HG03439 (cell line): ENCODE results near the gene AHSG.
A peak's percentile ranks its signal among the peaks of the same experiment; 100 is the strongest.

ENCODE experiments used
- ATAC-seq: cut with Tn5 transposase; IDR thresholded peaks from one replicate; pipeline ENCODE4 v1.9.1; 2021; ENCODE audit warnings: mild to moderate bottlenecking, moderate library complexity; ENCODE audit not compliant: unreplicated experiment

Gene AHSG

DNA sequence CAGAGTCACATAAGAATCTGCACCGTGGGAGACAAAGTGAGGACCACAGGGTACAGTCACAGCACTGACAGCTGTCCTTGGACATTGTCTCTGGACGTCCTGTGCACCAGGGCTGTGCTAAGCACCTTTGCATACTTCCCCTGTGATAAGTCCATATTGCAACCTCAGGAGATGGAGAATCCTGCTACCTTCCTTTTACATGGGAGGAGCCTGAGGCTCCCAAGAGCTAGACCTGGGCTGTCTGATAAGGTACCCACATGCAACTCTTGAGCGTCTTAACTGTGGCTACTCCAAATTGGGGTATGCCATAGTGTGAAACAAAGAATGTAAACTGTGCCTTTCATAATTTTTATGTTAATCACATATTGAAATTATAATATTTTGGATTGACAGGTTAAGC is 24.8 kb downstream of the AHSG start:
- ATAC-seq: no peak

- ATAC-seq: no peak
Measured at GRCh38 chr3:186638259-186638658, 25.4 kb downstream of the AHSG start.

GRCh38 chr3:186639778-186640472 is 27.1 kb downstream of the AHSG start, which contains the start of gene FETUB:
FETUB (plus strand) TSS chr3:186640399; CDS start chr3:186640461, 62 bp downstream.
- ATAC-seq: no peak

GRCh38 chr3:186640473-186640818 is 27.6 kb downstream of the AHSG start:
- no peak for ATAC-seq

GRCh38 chr3:186640929-186641328 is 28.1 kb downstream of the AHSG start:
- ATAC-seq: no peak

DNA sequence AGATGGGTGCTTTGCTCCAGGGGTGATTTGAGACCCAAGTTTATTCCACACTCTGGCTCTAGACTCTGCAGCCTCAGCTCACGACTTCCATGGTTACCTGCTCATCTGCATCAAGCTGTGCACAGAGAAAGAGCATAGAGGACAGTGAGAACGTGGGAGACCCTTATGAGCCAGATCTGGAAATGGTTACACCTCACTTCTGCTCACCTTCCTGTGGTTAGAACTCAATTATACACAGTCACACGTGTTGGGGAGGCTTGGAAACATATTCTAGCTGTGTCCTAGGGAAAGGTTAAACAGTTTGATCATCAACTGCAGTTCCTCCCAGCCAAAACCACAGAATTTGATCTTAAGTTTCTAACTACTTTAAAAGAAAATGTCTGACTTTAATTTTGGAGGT is 29.2 kb downstream of the AHSG start:
- ATAC-seq: no peak

- ATAC-seq: no peak
Measured at GRCh38 chr3:186643493-186643892, 30.6 kb downstream of the AHSG start.

- ATAC-seq: no peak
Measured at GRCh38 chr3:186644683-186645082, 31.8 kb downstream of the AHSG start.

DNA sequence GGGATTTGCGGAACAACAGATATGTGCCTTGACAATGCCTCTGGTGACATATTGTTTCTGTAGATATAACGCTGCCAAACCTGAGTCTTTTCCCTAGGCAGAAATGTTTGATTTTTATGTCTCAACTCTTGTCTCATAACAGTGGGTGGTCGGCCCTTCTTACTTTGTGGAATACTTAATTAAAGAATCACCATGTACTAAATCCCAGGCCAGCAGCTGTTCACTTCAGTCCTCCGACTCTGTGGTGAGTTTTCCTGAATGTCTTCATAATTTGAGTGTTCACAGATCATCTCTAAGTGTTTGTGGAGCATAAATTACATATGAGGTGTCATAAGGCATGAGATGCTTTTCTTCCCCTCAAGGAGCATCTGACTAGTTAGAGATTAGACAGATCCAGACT is 33.2 kb downstream of the AHSG start:
- ATAC-seq: no peak

DNA sequence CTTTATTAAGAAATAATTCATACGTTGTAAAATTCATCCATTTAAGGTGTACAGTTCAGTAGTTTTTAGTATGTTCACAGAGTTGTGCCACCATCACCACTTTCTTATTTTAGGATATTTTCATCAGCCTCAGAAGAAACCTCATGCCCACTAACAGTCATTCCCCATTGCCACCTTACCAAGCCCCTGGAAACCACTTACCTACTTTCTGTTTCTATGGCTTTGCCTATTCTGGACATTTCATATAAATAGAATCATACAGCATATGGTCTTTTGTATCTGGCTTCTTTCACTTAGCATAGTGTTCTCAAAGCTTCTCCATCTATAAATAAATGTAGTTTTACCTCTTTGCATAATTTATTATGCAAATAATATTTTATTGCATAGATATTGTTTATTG is 34.0 kb downstream of the AHSG start:
- ATAC-seq: no peak

DNA sequence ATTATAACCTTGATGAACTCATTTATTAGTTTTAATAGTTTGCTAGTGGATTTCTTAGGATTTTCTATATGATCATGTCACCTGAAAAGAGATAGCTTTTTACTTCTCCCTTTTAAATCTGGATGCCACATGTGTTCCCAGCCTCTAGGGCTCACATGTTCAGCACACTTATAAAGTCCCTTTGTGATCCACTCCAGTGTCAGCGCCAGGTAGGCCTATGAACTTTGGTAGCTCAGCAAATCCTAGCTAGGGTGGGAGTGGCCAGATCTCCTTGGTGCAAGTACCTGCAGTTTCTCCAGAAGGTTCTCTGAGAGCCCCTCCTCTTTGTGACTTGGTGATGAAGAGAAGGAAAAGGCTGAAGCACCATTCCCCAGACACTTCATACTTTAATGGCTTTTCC is 36.0 kb downstream of the AHSG start:
- ATAC-seq: no peak

GRCh38 chr3:186651678-186652215 is 38.9 kb downstream of the AHSG start:
- ATAC-seq: no peak

DNA sequence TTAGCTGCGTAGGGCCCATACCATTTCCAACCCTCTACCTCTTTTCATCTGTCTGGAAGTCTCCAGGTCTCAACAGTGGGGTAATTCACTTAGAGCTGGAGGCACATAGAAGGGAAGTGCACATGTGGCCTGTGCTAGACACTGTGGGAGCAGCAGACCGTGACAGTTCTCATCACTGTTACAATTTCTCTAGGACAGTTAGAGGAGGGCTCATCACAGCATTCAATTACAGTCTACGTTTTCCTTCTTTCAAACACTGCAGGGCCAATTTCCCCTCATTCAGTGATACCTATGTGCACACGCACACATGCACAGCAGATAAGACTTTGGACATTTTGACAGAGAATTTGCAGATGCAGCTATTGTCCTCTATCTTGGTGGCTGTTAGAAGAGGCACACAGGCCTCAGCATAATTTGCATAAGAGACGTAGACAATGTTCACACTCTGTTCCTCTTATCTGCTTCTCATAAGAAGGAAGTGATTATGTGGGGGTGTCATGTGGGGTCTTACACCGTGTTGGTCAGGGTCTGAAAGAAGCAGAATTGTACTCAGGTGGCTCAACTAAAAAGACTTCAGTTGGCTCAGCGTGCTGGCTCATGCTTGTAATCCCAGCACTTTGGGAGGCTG is 40.3 kb downstream of the AHSG start:
- peak; percentile 89 for ATAC-seq

GRCh38 chr3:186653984-186654383 is 41.1 kb downstream of the AHSG start:
- no peak for ATAC-seq

DNA sequence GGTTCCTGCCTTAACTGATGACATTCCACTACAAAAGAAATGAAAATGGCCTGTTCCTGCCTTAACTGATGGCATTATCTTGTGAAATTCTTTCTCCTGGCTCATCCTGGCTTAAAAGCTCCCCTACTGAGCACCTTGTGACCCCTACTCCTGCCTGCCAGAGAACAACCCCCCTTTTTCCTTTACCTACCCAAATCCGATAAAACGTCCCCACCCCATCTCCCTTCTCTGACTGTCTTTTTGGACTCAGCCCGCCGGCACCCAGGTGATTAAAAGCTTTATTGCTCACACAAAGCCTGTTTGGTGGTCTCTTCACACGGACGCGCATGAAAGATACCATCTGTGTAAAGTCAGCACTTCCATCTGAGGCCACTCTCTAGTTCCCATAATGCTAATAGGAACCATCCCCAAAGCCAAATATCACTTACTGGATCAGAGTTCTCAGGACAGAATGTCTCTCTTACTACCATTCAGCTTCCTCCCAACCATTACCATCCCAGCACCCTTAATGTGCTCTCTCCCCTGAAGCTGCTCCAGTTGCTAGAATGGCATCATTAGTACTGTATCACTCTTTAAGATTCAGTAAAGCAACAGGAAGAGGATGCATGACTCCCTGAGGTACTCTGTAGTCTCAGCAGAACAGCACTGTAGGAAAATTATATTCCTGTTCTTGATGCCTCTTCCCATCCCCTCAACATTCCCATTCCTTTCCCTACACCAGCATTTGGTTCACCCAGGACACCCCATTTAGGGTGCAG is 50.7 kb downstream of the AHSG start:
- ATAC-seq: no peak

DNA sequence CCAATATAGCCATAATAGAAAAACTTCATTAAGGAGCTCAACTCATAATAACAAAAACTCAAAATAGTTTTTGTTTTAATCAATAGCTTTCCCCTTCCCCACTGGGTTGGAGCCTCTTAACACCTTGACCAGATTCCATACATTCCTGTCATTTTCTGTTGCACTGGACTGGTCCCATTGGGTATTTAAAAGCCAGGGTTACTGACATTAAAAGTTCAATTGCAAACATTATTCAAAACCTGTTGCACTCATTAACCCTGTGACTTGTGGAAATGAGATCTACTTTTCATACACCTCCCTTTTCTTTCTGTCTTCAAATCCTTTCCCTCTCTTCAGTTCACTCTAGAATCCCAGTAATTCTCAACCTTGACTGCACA is 51.2 kb downstream of the AHSG start:
- no peak for ATAC-seq

DNA sequence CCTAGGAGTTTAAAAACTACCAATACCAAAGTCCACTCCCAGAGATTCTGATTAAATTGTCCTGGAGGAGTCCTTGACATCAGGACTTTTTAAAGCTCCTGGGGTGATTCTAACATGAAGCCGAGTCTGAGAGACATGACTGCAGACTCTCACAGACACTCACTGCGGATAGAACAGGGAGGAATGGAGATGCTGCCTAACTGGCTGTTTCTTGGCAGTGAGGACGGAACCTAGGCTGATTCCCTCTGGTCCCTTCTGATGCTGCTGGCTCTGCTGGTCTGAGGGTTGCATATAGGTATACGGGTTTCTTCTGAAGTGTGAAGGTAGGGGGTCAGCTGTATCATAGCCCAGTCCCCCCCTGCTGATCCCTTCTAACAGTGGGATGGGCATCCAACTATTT is 51.6 kb downstream of the AHSG start:
- ATAC-seq: no peak

GRCh38 chr3:186665625-186666188 is 52.8 kb downstream of the AHSG start, which contains the start of gene HRG:
HRG (plus strand) TSS chr3:186666014; CDS start chr3:186666032, 18 bp downstream.
- ATAC-seq: no peak

GRCh38 chr3:186668426-186668825 is 55.6 kb downstream of the AHSG start:
- no peak for ATAC-seq

DNA sequence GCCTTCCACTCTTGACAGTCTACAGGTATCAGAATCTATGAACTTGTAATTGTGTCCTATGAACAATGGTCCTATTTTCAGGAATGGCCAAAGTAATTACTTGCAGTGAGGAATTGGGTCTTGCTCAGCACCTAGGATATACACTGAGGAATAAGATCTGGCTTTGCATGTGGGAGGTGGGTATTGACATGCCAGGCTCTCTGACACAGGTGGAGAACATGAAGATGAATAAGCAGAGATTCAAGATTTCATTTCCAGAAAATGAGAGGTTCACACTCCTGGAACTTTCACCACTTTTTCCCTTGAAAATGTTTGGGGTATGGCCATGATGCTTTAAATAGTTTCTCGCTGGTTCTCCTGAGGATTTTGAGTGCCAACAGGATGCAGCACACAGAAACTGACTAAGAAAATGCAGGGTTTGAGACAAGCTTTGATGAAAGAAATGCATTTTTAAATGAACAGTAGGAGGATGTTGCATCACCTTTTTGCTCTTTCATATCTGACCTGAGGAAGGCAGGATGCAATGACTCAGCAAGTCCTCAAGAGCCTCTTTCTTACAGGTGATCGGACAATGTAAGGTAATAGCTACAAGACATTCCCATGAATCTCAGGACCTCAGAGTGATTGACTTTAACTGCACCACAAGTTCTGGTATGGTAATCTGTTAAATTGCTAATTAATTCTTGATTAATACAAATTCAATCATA is 56.7 kb downstream of the AHSG start:
- no peak for ATAC-seq

DNA sequence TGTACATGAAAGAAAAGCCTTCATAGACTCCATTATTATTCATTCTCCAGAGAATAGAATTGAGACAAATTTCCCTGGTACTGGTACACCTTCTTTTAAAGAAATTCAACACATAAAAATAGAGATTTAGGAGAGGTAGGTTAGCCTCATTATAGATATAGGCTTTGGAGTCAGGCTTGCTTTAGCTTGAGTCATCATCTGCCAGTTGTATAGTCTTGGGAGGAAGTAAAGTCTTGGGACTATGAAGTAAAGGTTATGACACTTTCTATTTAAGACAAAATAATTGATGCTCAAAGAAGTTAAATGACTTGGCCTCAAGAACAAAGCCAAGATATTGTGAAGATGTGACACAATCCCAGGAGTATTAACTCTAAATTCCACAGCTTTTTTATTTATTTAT is 57.3 kb downstream of the AHSG start:
- ATAC-seq: no peak
